HG03571 (cell line): ENCODE data around the gene AAGAB.

Experiments used
- ATAC-seq: cut with Tn5 transposase; IDR thresholded peaks from one replicate; pipeline ENCODE4 v1.9.1; 2021; ENCODE audit not compliant: unreplicated experiment

AAGAB gene

GRCh38 chr15:67190326-67190725, 64.1 kb downstream of the AAGAB start:
- ATAC-seq: no peak

GRCh38 chr15:67189326-67190051, 65.0 kb downstream of the AAGAB start:
- no peak for ATAC-seq

GRCh38 chr15:67188551-67189218, 65.8 kb downstream of the AAGAB start:
- no peak for ATAC-seq

- ATAC-seq: no peak
Measured at GRCh38 chr15:67187351-67187854, 67.1 kb downstream of the AAGAB start.

GRCh38 chr15:67186688-67187087, 67.8 kb downstream of the AAGAB start:
- ATAC-seq: no peak

- no peak for ATAC-seq
Measured at GRCh38 chr15:67186226-67186649, 68.2 kb downstream of the AAGAB start.

GRCh38 chr15:67185621-67186225, 68.7 kb downstream of the AAGAB start:
- ATAC-seq: no peak

GRCh38 chr15:67185051-67185450, 69.4 kb downstream of the AAGAB start:
- ATAC-seq: no peak

- ATAC-seq: no peak
Measured at GRCh38 chr15:67184208-67184925, 70.1 kb downstream of the AAGAB start.

- ATAC-seq: no peak
Measured at GRCh38 chr15:67183443-67184169, 70.9 kb downstream of the AAGAB start.

GRCh38 chr15:67181221-67181639, 73.2 kb downstream of the AAGAB start:
- no peak for ATAC-seq

- ATAC-seq: no peak
Measured at GRCh38 chr15:67180514-67181191, 73.8 kb downstream of the AAGAB start.

GRCh38 chr15:67180035-67180434, 74.4 kb downstream of the AAGAB start:
- no peak for ATAC-seq

GRCh38 chr15:67179411-67179995, 75.0 kb downstream of the AAGAB start:
- ATAC-seq: no peak

- no peak for ATAC-seq
Measured at GRCh38 chr15:67178569-67179210, 75.8 kb downstream of the AAGAB start.

GRCh38 chr15:67177752-67178151, 76.7 kb downstream of the AAGAB start:
- no peak for ATAC-seq

GRCh38 chr15:67176195-67176971, 78.1 kb downstream of the AAGAB start:
- ATAC-seq: no peak

GRCh38 chr15:67175643-67176071, 78.8 kb downstream of the AAGAB start:
- no peak for ATAC-seq
